ENCODE results near the gene PIF1. TPM values are rescaled to one million over a fixed set of nuclear protein-coding genes. Genes with fewer than 3 reads are reported as not detected.

PIF1 gene
- total RNA-seq, 1 experiment from 2014 or later: 7.0 TPM

DNA sequence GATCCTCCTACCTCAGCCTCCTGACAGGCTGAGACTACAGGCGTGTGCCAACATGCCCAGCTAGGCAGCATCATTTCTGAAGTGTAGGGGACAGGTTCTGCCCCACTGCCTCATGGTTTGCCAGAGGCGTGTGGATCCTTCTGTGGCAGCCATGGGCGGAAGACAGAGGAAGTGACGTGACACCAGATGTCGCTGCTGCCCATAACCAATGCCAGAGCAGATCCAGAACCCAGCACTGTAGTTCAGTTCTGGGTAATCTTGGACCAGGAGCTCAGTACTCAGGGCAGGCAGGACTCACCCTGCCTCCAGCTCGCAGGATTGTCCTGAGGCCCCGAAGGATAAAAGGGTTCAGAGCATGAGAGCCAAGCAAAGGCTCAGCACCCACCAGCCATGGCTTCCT lies 58.2 kb downstream of the PIF1 start:
- no peak for DNase-seq (ENCODE audit: low read depth, low spot score)
- in situ Hi-C loops (cut with HindIII; ENCODE audit: low pct_unique_long_range_greater_than_20kb, low sequenced_read_pairs): no loop called here

- DNase-seq (ENCODE audit: low read depth, low spot score): no peak
- in situ Hi-C loops (cut with HindIII; ENCODE audit: low pct_unique_long_range_greater_than_20kb, low sequenced_read_pairs): no loop called here
Observed at GRCh38 chr15:64766058-64766457, 59.4 kb downstream of the PIF1 start.

Other genes starting within 250 kb of the PIF1 start
- 1.1 and 1.4 TPM in 2 replicates for gene RBPMS2, start 50.1 kb downstream of the PIF1 start, total RNA-seq (2014; rRNA removed; shearing (Covaris generic))
- gene PLEKHO2, start 16.3 kb upstream of the PIF1 start, total RNA-seq (2014; rRNA removed; shearing (Covaris generic)): 35.4 and 37.1 TPM in 2 replicates
- gene ANKDD1A, start 86.3 kb upstream of the PIF1 start, total RNA-seq (2014; rRNA removed; shearing (Covaris generic)): 1.5 and 1.7 TPM in 2 replicates
- gene SPG21, start 164.3 kb upstream of the PIF1 start, total RNA-seq (2014; rRNA removed; shearing (Covaris generic)): 61.6 and 64.9 TPM in 2 replicates
- gene MTFMT, start 204.0 kb upstream of the PIF1 start, total RNA-seq (2014; rRNA removed; shearing (Covaris generic)): 33.6 and 43.9 TPM in 2 replicates
- gene SLC51B, start 219.7 kb upstream of the PIF1 start, total RNA-seq (2014; rRNA removed; shearing (Covaris generic)): 0.24 TPM in 1 of 2 replicates, not detected in the other
- gene RASL12, start 242.3 kb upstream of the PIF1 start, total RNA-seq (2014; rRNA removed; shearing (Covaris generic)): not detected in 2 replicates

All from SK-MEL-5 (cell line).